GM23248 (cell line): ENCODE results near the gene ACSS1. TPM values are rescaled to one million over a fixed set of nuclear protein-coding genes. Genes with fewer than 3 reads are reported as not detected.

Experiments used
- DNase-seq: peaks from one replicate; pipeline ENCODE4 v3.0.0-alpha.2; 2015
- H2AFZ ChIP-seq: fragments of 200-600 bp; sonication (generic); 2 replicates; pipeline ENCODE4 v1.6.1; 2016; ENCODE audit warnings: antibody characterized with exemption
- H3F3A ChIP-seq: fragments of 200-600 bp; sonication (generic); 2 replicates; pipeline ENCODE4 v1.6.1; 2016; ENCODE audit warnings: mild to moderate bottlenecking, antibody characterized with exemption, mixed run types; ENCODE audit not compliant: insufficient read depth
- H3K27ac ChIP-seq: fragments of 200-600 bp; sonication (generic); 2 replicates; pipeline ENCODE4 v1.5.1; 2016; ENCODE audit warnings: mild to moderate bottlenecking
- H3K27me3 ChIP-seq: fragments of 200-600 bp; sonication (generic); replicated peaks from 2 replicates; pipeline ENCODE4 v1.6.1; 2016; ENCODE audit warnings: mild to moderate bottlenecking; ENCODE audit not compliant: insufficient read depth
- H3K36me3 ChIP-seq: fragments of 200-600 bp; sonication (generic); 2 replicates; pipeline ENCODE4 v1.6.1; 2016; ENCODE audit warnings: low read depth, mild to moderate bottlenecking
- H3K4me1 ChIP-seq: fragments of 200-600 bp; sonication (generic); 2 replicates; pipeline ENCODE4 v1.6.1; 2016; ENCODE audit warnings: mild to moderate bottlenecking; ENCODE audit not compliant: insufficient read depth
- H3K4me2 ChIP-seq: fragments of 200-600 bp; sonication (generic); one replicate; pipeline ENCODE4 v1.6.1; 2016; ENCODE audit warnings: mild to moderate bottlenecking; ENCODE audit not compliant: unreplicated experiment
- H3K4me3 ChIP-seq: fragments of 200-600 bp; sonication (generic); 2 replicates; pipeline ENCODE4 v1.5.1; 2016; ENCODE audit warnings: mild to moderate bottlenecking
- H3K79me2 ChIP-seq: fragments of 200-600 bp; sonication (generic); 2 replicates; pipeline ENCODE4 v1.6.1; 2016; ENCODE audit warnings: mild to moderate bottlenecking; ENCODE audit not compliant: insufficient read depth
- H3K9ac ChIP-seq: fragments of 200-600 bp; sonication (generic); 2 replicates; pipeline ENCODE4 v1.6.1; 2016; ENCODE audit warnings: mild to moderate bottlenecking
- H3K9me2 ChIP-seq: fragments of 200-600 bp; sonication (generic); 2 replicates; pipeline ENCODE4 v1.6.1; 2016; ENCODE audit warnings: mixed run types, mild to moderate bottlenecking, moderate library complexity; ENCODE audit not compliant: insufficient read depth
- H3K9me3 ChIP-seq: fragments of 200-600 bp; sonication (generic); one replicate; pipeline ENCODE4 v1.6.1; 2017; ENCODE audit warnings: low read depth
- H4K20me1 ChIP-seq: fragments of 200-600 bp; sonication (generic); 2 replicates; pipeline ENCODE4 v1.6.0; 2016; ENCODE audit not compliant: insufficient read depth
- EZH2 ChIP-seq: fragments of 200-600 bp; sonication (generic); IDR thresholded peaks from 2 replicates; pipeline ENCODE4 v1.6.1; 2018; ENCODE audit warnings: antibody characterized with exemption, mild to moderate bottlenecking; ENCODE audit not compliant: insufficient read depth, poor library complexity, severe bottlenecking
- EZH2phosphoT487 ChIP-seq: fragments of 200-600 bp; sonication (generic); IDR thresholded peaks from 2 replicates; pipeline ENCODE4 v1.6.1; 2018; ENCODE audit warnings: antibody characterized with exemption, moderate library complexity, mild to moderate bottlenecking, low read depth; ENCODE audit not compliant: insufficient read depth
- WGBS, 2 experiments: methylation state at CpG; one replicate each; pipeline ENCODE4 v1.1.6; 2015 to 2017; ENCODE audit warnings: low lambda C conversion rate in 2 of 2, low coverage in 1 of 2; ENCODE audit errors: missing lambda C conversion rate in 2 of 2; 5-methylcytosine and 5-hydroxymethylcytosine counted together
- in situ Hi-C: fragments of 300-500 bp; cut with MboI; formaldehyde crosslinking; loops from 2 replicates; pipeline ENCODE4 v1.15.0; 2020
- polyA plus RNA-seq: library from polyadenylated mRNA; unstranded; fragments of >200 nt; fragmentation: Nextera tagmentation; extraction: Ambion mirVana; gene quantifications from 2 replicates; pipeline ENCODE4 v1.2.1, GENCODE V29; 2016
- total RNA-seq: library from RNA; depleted of rRNA; stranded (reverse); fragments of >200 nt; shearing (Covaris generic); gene quantifications from 2 replicates; pipeline ENCODE4 v1.2.3, GENCODE V29; 2014

The ACSS1 gene
- total and polyA plus RNA-seq, 2 experiments from 2014 or later = 0.94 to 1.1 TPM

- Histone ChIP-seq H3K9ac (no peak overlapping the region), H3K36me3 (no peaks in the 10 kb centered on the region), H3F3A (no peaks in the 10 kb centered on the region), H3K4me3 (no peak overlapping the region), H3K9me3 (no peaks in the 10 kb centered on the region), H3K9me2 (no peaks in the 10 kb centered on the region), H3K4me2 (no peak overlapping the region), H2AFZ (no peak overlapping the region), H4K20me1 (no peaks in the 10 kb centered on the region), H3K27ac (no peak overlapping the region), H3K4me1 (no peaks in the 10 kb centered on the region), H3K27me3 (no peaks in the 10 kb centered on the region), H3K79me2 (no peaks in the 10 kb centered on the region)
- in situ Hi-C loops = loop anchor here (25.0 kb wide), 1 partner anchor 666 kb away; the partner anchor contains the start of gene ZNF337
- TF ChIP-seq EZH2 (no peak), EZH2phosphoT487 (no peak)
- 83 to 90% methylated on average over 6 of the region's 6 CpGs for WGBS, 2 experiments
- no peak for DNase-seq
Observed at GRCh38 chr20:25021336-25021735, 36.6 kb downstream of the ACSS1 start.

- no peak overlapping the region for H3K4me3 ChIP-seq
- H4K20me1 ChIP-seq = no peaks in the 10 kb centered on the region
- H3K27me3 ChIP-seq = no peaks in the 10 kb centered on the region
- no peak overlapping the region for H2AFZ ChIP-seq
- no peaks in the 10 kb centered on the region for H3K9me2 ChIP-seq
- H3F3A ChIP-seq = no peaks in the 10 kb centered on the region
- H3K9ac ChIP-seq = no peak overlapping the region
- no peaks in the 10 kb centered on the region for H3K79me2 ChIP-seq
- 72 to 75% methylated on average over 6 of the region's 6 CpGs for WGBS, 2 experiments
- no peaks in the 10 kb centered on the region for H3K36me3 ChIP-seq
- no peak for DNase-seq
- no peaks in the 10 kb centered on the region for H3K9me3 ChIP-seq
- H3K27ac ChIP-seq = no peak overlapping the region
- no peak for TF ChIP-seq EZH2
- TF ChIP-seq EZH2phosphoT487 = no peak
- no peak overlapping the region for H3K4me2 ChIP-seq
- in situ Hi-C loops = loop anchor here (25.0 kb wide), 1 partner anchor 666 kb away; the partner anchor contains the start of gene ZNF337
- no peaks in the 10 kb centered on the region for H3K4me1 ChIP-seq
Observed at GRCh38 chr20:25020901-25021301, 37.0 kb downstream of the ACSS1 start.

- Histone ChIP-seq H3K36me3 (no peaks in the 10 kb centered on the region), H3K27ac (no peak overlapping the region), H3K27me3 (no peaks in the 10 kb centered on the region), H3K79me2 (no peaks in the 10 kb centered on the region), H3K4me3 (no peak overlapping the region), H2AFZ (no peak overlapping the region), H3K9me2 (no peaks in the 10 kb centered on the region), H3K4me2 (no peak overlapping the region), H3K9me3 (no peaks in the 10 kb centered on the region), H4K20me1 (no peaks in the 10 kb centered on the region), H3K4me1 (no peaks in the 10 kb centered on the region), H3F3A (no peaks in the 10 kb centered on the region), H3K9ac (no peak overlapping the region)
- no peak for TF ChIP-seq EZH2
- TF ChIP-seq EZH2phosphoT487 = no peak
- in situ Hi-C loops = loop anchor here (25.0 kb wide), 1 partner anchor 667 kb away; the partner anchor contains the start of gene ZNF337
- no peak for DNase-seq
- WGBS, 2 experiments = 84 to 86% methylated on average over 5 of the region's 5 CpGs
Observed at GRCh38 chr20:25020345-25020744, 37.6 kb downstream of the ACSS1 start.

- Histone ChIP-seq H3K4me1 (no peaks in the 10 kb centered on the region), H3K4me3 (no peak overlapping the region), H4K20me1 (no peaks in the 10 kb centered on the region), H3K36me3 (no peaks in the 10 kb centered on the region), H3K27me3 (no peaks in the 10 kb centered on the region), H3K9ac (no peak overlapping the region), H3K27ac (no peak overlapping the region), H2AFZ (no peak overlapping the region), H3K4me2 (no peak overlapping the region), H3K79me2 (no peaks in the 10 kb centered on the region), H3F3A (no peaks in the 10 kb centered on the region), H3K9me2 (no peaks in the 10 kb centered on the region), H3K9me3 (no peaks in the 10 kb centered on the region)
- 90 to 92% methylated on average over 16 of the region's 16 CpGs for WGBS, 2 experiments
- in situ Hi-C loops = loop anchor here (25.0 kb wide), 1 partner anchor 668 kb away; the partner anchor contains the start of gene ZNF337
- DNase-seq = no peak
- TF ChIP-seq EZH2phosphoT487 = no peak
- TF ChIP-seq EZH2 = no peak
Observed at GRCh38 chr20:25019381-25020155, 38.4 kb downstream of the ACSS1 start.
